Stimulated activated CD4-positive, alpha-beta T cell treated with anti-CD3 and anti-CD28 coated beads, Interleukin-4, amount 100 ng/mL, for 1 hour (primary cell): ENCODE results near the gene MICAL3.

Experiments
- DNase-seq: peaks from one replicate; pipeline ENCODE4 v3.0.0-alpha.2; 2020

Gene MICAL3

DNA sequence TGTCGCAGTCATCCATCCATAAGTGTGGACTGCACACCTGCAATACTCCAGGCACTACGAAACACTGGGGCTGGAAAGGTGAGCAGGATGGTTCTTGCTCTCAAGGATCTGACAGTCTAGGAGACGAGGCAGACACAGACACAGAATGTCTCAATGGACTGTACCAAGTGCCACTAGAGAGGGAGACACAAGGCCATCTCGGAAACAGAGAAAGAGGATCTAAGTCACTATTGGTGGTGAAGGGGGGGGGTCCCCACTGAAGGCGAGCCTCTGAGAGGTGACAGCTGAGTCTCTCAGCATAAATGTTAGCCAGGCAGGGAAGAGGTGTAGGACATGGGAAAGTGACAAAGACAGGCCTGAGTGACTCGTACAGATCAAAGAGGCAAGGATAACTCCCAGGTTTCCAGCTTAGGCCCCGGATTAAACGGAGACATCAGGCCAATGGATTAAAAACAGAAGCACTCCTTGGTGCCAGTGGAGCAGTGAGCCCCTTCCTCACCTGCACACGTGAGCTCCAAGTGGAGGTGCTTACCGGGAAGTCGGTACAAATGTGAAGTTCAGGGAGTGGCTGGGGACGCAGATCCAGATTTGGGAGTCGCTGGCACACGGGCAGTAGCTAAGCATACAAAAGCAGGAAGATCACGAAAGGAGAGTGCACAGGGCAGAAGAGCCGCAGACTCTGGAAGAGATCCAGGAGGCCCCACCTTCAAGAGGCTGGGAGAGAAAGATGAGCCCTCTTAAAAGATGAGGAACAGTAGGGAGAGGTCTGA is 117.2 kb downstream of the MICAL3 start:
- DNase-seq = no peak

DNA sequence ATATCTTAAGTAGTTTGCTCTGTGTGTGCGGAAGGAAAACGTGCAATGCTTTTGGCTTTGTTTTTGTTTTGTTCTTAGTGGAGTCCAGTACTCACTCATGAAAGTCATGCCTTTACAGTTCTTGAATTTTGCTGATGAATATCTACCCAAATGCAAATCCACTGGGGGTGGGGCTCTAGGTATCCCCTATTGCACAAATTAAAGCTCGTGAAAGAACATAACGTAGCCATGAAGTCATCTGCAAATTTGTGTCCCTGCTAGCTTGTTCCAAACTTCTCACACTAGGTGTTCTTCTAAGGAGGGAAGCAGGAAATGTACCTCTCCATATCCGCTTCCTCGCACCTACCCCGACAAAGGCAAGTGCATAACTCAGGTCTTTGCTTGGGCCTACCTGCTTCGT is 118.9 kb downstream of the MICAL3 start:
- DNase-seq = no peak

DNA sequence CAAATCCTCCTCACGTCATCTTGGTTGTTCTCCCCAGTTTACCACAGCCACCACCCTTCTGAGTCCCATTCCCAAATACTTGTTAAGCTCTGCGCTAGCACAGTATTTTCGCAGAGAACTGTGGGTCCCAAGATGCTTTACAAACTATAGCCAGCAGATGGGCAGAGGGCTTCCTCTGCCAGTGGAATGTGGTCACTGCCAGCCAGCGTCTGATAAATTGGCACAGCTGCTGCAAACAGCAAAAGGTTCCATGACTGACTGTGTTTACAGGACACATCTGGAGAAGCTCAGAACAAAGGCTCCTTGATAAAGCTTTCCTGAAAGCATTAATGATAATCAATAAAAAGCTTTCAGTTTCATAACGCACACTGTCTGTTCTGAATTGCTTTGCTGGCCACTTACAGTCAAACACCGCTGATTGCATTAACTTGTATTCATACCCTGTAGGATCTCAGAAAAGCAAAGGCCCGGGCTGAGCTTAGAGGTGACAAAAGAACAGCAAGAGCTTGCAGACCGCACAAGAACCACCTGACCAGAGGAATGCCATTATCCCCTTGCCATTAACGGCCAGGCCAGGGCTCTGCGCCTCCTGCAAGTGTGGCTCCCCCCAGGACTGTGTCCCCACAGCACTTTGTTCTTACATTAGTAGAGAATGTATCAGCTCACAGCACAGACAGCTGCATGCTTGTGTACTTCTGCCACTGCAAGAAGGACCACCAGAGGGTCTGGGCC is 120.6 kb downstream of the MICAL3 start:
- no peak for DNase-seq

DNA sequence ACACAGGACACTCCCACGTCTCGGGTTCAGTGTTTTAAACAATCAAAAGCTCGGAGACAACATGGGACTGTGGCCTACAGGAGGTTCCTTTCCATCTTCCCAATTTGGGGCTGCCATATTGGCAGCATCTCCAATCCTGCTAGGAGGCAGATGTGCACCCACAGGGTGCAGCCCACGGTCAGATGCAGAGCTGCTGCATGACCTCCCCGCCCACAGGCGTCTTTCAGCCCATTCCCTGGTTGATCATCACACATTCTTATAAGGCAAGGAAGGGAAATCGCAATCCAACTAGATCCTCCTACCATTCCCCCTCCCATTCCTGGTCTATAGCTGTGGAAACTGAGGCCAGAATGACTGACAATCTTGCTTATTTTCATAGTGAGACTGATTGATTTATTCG is 121.4 kb downstream of the MICAL3 start:
- no peak for DNase-seq

DNA sequence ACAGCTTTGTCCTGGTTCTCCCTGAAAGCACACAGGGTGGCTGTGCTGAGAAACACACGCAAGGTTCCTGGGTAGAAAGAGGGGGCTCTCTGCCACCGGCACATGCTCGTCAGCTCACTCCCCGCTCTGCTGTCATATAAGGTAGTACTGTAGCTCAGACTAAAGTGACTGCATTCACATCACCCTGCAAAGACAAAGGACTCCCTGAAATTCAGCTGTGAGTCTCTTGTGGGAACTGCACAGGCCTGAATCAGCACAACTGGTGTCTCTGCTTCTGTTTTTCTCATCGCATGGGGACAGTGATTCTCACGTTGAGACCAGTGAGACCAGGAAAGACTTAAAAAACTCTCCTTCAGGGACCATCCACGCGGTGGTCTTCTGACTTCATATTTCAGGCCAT is 126.0 kb downstream of the MICAL3 start:
- DNase-seq = no peak

DNA sequence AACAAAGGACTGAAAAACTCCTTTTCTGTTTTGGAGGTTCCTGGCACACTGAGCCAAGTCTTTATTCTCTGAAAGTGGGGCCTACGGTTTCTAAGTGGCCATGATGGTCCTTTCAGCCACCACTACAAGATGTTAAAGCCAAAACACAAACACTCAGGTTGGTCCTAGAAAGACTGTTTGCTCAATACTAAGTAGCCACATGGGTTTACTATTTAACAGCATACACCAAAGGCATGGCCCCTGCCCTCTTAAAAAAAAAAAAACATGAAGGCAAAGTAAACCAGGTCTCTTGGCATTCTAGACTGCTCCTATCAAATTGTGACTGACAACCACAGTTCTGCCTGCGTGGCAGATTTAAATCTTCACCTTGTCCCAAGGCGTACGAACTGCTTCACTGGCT is 126.5 kb downstream of the MICAL3 start:
- DNase-seq = no peak

DNA sequence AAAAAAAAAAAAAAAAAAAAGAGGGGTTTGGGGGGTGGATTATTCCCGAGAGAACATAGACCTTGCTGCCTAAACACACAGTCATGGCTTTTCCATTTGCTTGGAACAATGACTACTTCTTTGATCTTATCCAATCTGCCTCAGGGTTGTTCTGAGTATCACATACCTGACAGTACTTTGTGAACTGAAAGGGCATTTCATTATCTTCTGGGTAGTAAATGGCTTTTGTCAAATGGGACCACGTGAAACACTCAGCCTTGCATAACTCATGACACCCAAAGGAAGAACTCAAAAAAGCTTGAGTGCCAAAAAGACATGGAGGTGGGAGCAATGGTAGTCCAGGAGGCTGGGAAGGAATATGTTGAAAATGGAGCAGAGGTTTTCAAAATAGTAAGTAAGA is 126.9 kb downstream of the MICAL3 start:
- DNase-seq = no peak

DNA sequence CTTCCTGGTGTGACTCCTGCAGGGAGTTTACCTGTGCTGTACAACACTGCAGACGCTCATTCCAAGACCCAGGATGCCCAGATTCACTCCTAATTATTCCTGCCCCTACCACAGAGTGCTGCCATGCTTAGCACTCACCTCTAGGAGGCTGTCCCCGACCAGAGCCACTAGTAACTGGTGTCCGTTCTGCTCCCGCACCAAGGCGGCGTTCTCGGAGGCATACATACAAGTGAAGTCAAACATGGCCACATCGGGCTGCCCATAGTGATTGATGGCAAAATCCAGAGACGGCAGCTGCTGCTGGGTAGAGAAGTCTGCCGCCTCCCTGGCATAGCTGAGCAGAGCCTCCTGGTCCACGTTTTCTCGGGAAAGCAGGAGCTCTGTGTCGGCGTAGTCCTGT is 127.8 kb downstream of the MICAL3 start:
- no peak for DNase-seq

DNA sequence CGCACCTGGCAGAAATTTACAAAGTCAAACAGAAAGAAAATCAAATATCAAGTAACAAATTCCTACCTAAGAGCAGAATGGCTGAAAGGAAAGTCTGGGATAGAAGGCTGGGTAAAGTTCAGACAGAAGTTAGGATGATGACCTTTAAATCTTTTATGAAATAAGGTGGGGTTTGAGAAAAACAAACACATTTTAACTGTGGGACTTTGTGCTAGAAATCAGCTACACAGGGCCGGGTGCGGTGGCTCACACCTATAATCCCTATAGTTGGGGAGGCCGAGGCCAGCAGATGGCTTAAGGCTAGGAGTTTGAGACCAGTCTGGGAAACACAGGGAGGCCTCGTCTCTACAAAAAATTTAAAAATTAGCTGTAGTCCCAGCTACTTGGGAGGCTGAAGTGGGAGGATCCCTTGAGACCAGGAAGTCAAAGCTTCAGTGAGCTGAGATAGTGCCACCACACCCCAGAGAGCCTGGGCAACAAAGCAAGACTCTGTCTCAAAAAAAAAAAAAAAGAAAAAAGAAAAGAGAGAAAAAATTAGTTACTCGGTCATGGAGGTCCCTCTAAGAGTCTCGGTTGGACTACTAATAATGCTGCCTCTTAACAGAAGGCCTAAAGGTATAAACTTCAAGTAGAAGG is 130.3 kb downstream of the MICAL3 start:
- DNase-seq = no peak

DNA sequence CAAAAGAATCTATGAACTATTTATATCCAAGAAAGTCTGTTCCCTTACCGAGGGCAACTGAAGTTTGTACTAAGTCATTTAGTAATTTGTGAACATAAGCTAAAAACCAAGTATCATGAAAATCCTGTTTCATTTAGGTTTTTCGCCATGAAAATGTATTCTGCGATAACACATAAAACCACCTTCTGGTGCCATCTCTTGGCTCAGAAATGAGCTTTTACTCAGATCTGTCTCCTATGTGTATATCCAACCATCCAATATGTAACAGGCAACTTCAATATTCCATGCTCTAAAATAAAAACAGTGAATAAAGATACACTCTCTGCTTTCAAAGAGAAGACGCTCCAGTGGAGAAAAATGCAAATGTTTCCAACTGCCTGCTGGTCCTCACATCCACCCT is 132.0 kb downstream of the MICAL3 start:
- no peak for DNase-seq

DNA sequence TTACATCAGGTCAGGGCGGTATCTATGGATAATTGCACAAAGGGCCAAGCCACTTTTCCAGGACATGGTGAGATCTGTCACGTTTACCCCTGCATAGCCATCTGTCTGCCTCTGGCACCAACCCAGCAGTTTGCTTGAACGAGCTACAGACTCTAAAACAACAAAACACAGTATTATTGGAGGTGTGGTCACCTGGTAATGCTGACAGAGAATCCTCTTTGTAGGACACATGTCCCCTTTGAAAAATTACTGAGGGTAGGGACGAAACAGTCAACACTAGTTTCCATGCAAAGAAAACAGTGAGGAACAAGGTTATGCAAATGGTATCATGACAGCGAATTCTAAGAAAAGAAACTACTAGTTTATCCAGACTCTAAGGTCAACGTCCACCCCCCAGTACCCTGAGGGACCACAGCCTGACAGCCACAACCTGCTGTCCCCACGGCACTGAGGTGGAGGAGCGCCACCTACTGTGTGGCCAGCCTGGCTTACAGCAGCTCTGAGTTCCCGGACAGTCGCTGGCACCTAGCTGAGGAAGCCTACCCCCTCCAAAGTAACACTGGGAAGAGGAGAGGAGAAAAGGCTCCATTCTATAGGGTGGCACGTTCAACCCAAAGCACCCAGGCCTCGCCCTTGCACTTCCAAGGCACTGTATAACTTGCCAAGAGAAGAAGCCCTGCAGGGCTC is 132.7 kb downstream of the MICAL3 start:
- no peak for DNase-seq

DNA sequence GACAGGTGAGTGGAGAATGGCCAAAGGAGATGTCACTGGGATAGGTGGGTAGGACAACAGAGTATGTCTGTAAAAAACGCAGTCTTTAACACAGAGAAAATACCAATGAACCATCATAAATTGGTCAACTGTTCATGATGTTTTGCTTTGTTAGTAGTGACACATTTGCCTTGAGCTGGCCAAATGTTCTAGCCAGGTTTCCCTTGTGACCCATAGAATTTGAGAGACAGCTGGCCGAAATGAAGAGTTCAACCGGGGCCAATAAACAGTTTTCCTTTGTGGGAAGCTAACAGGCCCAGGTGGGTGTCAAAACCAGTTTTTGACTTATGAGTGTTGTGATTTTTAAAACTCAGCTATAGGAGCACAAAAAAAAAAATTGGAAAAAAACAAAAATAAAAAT is 133.5 kb downstream of the MICAL3 start:
- no peak for DNase-seq

DNA sequence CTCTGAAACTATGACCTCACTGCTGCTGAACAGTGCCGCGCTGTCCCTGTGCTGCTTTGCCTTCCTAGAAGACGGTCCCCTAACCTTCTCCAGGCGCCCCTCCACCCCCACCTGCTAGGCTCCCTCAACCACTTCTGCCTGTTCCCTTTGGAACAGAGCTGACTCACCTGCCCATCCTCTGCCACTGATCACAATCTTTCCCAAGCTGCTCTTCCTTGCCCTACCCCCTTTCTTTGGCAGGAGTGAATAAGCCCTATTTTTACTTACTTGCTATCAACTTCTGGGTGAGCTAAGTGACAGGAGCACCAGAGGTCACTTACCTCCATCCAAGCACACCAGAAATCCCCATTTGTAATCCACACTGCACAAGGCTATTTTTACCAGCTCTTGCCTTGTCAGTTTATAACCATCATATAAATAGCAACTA is 134.1 kb downstream of the MICAL3 start:
- DNase-seq = no peak

DNA sequence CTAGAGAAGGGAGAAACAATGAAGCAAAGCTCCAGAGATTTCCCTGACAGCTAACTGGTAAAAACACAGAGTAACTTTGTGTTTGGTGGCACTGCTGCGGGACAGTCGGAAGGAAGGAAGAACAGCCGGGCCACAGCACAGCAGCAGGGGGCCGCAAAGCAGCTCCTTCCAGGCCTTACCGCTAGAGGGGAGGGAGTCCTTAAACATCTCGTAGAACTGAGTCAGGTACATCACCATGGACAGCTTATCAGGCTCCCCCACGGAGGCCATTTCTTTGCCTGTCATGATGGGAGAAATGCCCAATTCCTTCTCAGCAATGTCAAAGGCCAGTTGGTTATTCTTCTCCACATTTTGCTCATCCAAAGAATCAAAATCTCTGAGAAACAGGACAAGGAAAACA is 135.5 kb downstream of the MICAL3 start:
- no peak for DNase-seq

DNA sequence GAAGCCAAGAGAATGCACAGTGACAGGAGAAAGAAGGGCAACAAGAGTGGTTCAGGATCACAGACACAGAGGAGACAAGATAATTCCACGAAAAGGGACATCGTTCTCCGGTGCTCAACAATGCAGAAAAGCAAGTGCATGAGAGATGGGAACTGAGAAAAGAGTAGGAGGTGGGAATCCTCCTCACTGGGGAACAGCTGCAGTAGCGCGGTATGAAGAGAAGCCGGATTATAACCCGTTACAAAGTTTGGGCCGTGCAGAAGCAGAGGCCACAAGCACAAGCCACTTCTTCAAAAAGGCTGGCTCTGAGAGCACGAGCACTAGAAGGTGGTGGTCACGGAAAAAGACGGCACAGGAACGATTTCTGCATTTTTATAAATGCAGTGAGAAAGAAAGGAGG is 135.9 kb downstream of the MICAL3 start:
- DNase-seq = no peak

DNA sequence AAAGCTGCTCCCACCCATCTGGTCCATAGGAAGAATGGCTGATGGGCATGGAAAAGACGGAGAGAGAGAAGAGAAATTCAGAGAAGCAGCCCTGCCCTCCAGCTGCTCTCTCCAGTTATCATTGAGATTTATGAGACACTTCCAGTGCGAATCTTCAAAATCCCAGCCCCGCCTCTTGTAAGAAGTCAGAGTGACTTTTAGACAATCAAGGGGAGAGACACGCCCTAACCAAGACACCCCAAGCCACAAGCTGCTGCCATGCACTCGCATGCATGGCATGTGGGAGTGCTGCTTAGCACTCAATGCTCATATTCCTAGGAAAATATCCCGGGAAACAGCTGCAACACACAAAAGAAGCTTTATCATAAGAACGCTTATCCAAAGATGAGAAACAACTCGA is 139.5 kb downstream of the MICAL3 start:
- DNase-seq = no peak

DNA sequence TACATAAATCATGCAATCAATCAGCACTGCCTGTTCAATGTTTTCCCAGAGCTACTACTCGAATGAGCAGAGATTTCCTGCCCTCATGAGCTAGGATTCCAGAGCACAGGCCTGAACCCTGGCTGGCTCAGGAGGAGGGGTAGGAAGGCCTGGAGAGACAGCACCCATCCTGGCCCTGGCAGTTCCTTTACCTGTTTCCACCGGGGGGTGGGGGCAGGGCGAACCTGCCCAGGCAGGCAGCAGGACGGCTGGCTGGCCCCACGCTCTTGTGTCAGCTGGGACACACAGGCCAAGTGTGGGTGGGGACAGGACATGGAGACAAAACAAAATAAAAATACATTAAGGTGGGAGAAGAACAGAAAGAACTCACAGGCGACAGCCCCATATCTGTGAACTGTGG is 140.3 kb downstream of the MICAL3 start:
- DNase-seq = no peak

DNA sequence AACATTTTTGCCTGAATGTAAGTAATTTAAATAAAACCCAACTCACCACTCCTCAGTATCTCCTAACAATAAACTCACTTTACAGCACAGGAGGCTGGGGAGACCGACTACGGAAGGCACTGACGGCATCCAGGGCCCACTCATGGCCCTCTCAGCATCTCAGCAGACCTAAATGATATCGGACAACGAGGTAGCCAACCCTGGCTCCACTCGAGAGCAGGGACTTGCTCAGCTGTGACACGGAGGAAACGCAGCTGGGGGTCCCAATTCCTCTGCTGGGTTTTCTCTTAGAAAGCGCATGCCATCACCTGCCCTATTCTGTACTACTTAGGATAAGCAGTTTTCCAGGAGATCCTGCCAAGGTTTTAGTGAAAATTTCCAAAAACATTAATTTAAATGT is 141.0 kb downstream of the MICAL3 start:
- no peak for DNase-seq

DNA sequence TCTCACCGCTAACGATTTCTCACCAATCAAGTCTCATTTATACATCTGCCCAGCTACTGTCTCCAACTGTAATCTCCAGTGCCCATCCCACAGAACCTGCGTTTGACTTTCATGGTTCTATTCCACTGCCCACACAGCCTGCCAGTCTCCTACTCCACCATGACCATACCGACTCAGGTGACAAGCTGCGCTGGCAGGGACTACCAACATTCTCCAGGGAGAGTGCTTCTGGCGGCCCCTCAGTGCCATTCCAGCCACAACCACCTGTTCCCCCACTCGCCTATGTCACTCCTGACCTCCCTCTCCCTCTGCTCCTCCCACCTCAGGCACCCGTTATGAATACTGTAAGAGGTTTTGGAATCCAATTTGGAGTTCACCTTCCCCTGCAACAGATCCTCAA is 141.6 kb downstream of the MICAL3 start:
- DNase-seq = no peak

DNA sequence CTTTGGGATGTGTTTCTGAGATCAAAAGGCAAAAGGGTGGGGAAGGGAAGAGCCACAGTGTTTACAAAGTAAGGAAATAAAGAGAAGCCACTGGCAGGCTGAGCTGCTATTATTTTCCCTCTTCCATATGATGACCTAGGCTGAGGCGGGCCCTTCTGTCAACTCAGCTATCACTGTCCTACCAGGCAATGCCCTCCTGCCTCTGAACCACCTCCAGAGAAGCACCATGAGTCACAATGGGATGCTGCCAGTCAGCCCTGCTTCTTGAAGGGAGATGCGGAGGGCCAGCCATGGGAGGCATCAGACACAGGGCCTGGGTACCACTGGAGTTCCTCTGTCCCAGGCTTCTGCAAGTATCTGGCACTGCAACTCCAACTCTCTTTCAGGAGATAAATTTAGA is 142.2 kb downstream of the MICAL3 start:
- DNase-seq = no peak

DNA sequence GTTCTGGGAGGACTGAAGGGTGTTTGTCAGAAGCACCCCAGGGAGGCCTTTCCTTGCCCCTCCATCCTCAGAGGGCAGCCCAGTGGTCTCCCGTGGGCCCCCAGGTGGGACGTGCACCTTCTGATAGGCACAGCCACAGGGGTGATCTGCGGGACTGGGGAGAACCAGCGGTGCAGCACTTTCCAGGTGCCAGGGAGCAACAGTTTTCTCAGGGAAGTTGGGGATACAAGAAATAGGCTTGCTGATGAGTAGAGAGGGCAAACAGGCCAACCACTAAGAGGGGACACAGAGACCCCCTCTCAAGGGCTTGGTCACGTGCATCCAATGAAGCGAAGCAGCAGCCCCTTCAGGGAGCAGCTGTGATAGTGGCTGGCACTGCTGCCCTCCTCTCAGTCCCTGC is 143.0 kb downstream of the MICAL3 start:
- no peak for DNase-seq

DNA sequence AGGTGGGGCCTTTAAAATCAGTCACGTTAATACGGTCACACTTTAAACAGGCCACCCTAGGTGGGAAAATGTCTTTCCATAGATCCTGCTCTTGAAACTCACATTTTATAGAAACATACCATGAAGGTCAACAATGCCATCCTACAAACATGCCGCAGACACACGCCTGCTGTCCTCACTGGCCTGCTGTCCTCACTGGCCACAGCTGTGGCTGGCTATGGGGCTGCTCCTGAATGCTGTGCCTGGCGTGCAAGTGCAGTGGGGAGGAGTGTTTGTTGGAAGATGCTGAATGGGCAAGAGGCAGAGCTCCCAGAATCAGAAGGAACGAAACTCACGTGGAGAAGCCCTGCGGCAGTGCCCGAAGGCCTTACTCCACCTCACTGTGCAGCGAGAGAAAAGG is 143.9 kb downstream of the MICAL3 start:
- DNase-seq = no peak

DNA sequence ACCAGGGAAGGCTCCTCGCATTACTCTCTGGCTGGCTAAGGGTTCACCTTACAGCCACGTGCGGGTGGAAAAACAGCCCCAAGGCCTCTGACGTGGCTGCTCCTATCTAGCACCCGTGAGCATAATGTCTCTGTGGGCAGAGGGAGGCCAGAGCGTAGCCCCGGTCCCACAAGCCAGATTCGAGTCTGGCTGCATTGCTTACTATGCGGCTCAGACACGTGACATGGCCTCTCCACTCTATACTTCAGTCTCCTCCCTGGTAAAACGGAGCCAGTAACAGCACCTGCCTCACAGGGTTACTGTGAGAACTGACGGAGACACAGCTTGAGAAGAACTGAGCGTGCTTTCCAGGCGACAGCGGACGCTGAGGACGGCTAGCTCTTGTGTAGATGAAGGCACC is 144.3 kb downstream of the MICAL3 start:
- DNase-seq = no peak

DNA sequence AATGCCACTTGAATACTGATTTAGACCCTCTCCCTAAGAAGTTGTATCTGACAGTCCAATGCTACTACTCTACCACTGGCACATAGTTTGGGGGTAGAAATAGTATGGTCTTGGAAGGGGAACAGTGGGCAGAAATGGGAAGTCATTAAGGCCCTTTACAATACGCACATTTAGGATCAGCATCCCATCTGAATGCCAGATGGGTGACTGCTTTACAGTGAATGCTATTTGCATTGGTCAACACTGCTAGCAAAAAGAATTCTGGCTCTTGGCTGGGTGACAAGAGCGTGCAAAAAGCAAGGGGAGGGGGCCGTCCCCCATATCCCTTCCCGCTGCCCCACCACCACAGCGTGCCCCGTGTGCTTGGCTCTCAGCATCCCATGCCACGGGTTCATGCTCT is 145.4 kb downstream of the MICAL3 start:
- no peak for DNase-seq
